ENCODE data around the gene NR2E3. TPM values are rescaled to one million over a fixed set of nuclear protein-coding genes. Genes with fewer than 3 reads are reported as not detected.

NR2E3 gene
- total and polyA plus RNA-seq, 2 of the 13 experiments (the other 11 are each of a cell fraction or from before 2014, with no cell fraction given): not detected

- Histone ChIP-seq H3K27ac (ENCODE audit: extremely low read length, insufficient read depth, low read length) (no peak overlapping the region), H3K4me2 (ENCODE audit: low read depth, low read length) (no peak overlapping the region), H3K4me3 (replicated peaks in 1 of 3; ENCODE audit: insufficient read depth in 1 of 3, low read depth in 2 of 3, low read length in 3 of 3) (no peak overlapping the region), H3K9ac (ENCODE audit: insufficient read depth, low read depth, low read length) (no peak overlapping the region), H3K4me1 (ENCODE audit: insufficient read depth, low read length) (peaks cover 11% of the 10 kb centered on the region; the same call in 1 of the 2 replicates), H3K36me3 (replicated peaks in 1 of 2; ENCODE audit: control insufficient read depth in 1 of 2, insufficient read depth in 2 of 2, low read length in 2 of 2) (no peaks in the 10 kb centered on the region), H3K79me2 (ENCODE audit: insufficient read depth, low read length) (no peaks in the 10 kb centered on the region), H3K27me3 (ENCODE audit: control insufficient read depth in 1 of 2, insufficient read depth in 2 of 2, low read length in 2 of 2) (peaks cover 0 to 18% of the 10 kb centered on the region in 2 experiments; a peak in 3 of 5 replicates), H3K9me3 (ENCODE audit: low read length) (no peaks in the 10 kb centered on the region), H4K20me1 (ENCODE audit: insufficient read depth, low read length) (no peaks in the 10 kb centered on the region), H2AFZ (ENCODE audit: low read length) (no peak overlapping the region)
- in situ Hi-C loops (cut with HindIII; ENCODE audit: extremely low pct_ligation_motif_present, low pct_unique_long_range_greater_than_20kb): no loop called here
- ChIA-PET CTCF (ENCODE audit: low intra/inter-chr PET ratio, low total read pairs) (no interaction called here), POLR2A (no interaction called here)
- DNase-seq (ENCODE audit: low spot score): no peak
- WGBS (ENCODE audit: low lambda C conversion rate): 0% methylated on average over 2 of the region's 2 CpGs
- intact Hi-C loops (cut with micrococcal nuclease; ENCODE audit: unreplicated experiment): no loop called here
- no peak for FAIRE-seq
- ATAC-seq: no peak
- TF ChIP-seq TBL1XR1 (IDR thresholded peaks at IDR 0.05; ENCODE audit: borderline replicate concordance, low read length, partially characterized antibody) (no peak), NR1H2 (CRISPR knock-in tag; IDR thresholded peaks at IDR 0.05; ENCODE audit: borderline replicate concordance, low read depth) (no peak), ZFP37 (CRISPR knock-in tag; IDR thresholded peaks at IDR 0.05; ENCODE audit: borderline replicate concordance) (no peak), LCORL (IDR thresholded peaks at IDR 0.05) (no peak), LCORL (CRISPR knock-in tag; IDR thresholded peaks at IDR 0.05) (no peak), ESRRA (CRISPR knock-in tag; IDR thresholded peaks at IDR 0.05; ENCODE audit: low read depth) (no peak), ZBTB49 (CRISPR knock-in tag; IDR thresholded peaks at IDR 0.05; ENCODE audit: borderline replicate concordance) (no peak), ZUFSP (CRISPR knock-in tag; IDR thresholded peaks at IDR 0.05; ENCODE audit: borderline replicate concordance) (no peak), ZNF496 (CRISPR knock-in tag; IDR thresholded peaks at IDR 0.05; ENCODE audit: insufficient replicate concordance) (no peak), HNF1B (CRISPR knock-in tag; IDR thresholded peaks at IDR 0.05) (no peak), MLX (CRISPR knock-in tag; IDR thresholded peaks at IDR 0.05) (no peak), MTERF4 (CRISPR knock-in tag; IDR thresholded peaks at IDR 0.05) (no peak), MLLT10 (CRISPR knock-in tag; IDR thresholded peaks at IDR 0.05) (no peak)
- no TSS peak for BruUV-seq (replicated peaks)
These were observed 17.8 kb upstream of the NR2E3 start for GRCh38 chr15:71792521-71792920.

All from HepG2 (cell line).